ENCODE data around the gene C1orf159. TPM values are rescaled to one million over a fixed set of nuclear protein-coding genes. Genes with fewer than 3 reads are reported as not detected.
A peak's percentile ranks its signal among the peaks of the same experiment; 100 is the strongest.

The C1orf159 gene
- total and polyA plus RNA-seq, 4 donors = 3.9 to 7.0 (median 4.7) TPM

DNA sequence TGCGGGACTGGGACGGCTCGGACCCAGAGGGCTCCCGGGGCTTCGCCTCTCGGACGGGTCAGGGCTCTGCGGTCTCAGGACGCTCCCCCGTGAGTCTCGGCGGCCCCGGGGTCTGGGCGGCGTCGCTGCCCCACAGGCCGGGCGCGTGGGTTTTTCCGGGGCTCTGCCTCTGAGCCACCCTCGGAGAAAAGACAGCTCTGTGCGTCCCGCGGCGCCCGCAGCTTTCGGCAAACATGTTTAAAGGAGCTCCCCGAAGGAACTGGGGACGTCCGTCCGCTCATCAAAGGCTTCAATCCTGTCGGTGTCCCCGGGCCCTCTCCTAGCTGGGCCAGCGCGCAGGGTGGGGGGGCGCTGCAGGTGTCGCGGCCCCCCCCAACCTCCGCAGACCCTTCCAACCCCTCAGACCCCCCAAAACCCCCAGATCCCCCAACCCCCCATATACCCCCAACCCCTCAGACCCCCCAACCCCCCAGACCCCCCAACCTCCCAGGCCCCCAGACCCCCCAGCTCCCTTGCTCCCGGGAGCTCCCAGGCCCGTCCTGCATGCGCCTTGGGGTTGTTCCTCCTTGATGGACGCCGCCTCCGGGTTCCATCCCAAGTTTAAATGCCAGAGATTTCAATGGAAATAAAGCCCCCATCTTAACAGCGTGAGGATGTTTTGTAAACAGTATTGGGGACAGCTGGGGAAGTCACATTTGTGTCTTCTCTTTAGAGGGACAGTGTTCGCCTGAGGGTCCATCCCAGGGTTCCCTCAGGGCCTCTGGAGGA, 996 bp upstream of the C1orf159 start:
- 13% methylated on average over 47 of the region's 47 CpGs for WGBS
- Histone ChIP-seq H3K4me3 (ENCODE audit: low read depth in 1 of 3, low read length in 3 of 3) (peak overlapping the region; percentile 2 to 56 (median 41)), H3K27ac (ENCODE audit: low read depth in 1 of 2, low read length in 2 of 2) (no peak overlapping the region), H3K27me3 (ENCODE audit: control insufficient read depth in 4 of 4, insufficient read depth in 4 of 4, low read length in 3 of 4) (no peaks in the 10 kb centered on the region), H3K4me1 (ENCODE audit: control insufficient read depth in 4 of 4, insufficient read depth in 4 of 4, low read length in 3 of 4) (peaks cover 6 to 12% (median 6%) of the 10 kb centered on the region in 4 donors), H3K9ac (ENCODE audit: low read depth in 1 of 2, low read length in 2 of 2) (no peak overlapping the region), H3K36me3 (ENCODE audit: control insufficient read depth in 4 of 4, insufficient read depth in 3 of 4, low read depth in 1 of 4, low read length in 3 of 4) (peaks cover 0 to 4% (median 0%) of the 10 kb centered on the region in 4 donors), H3K9me3 (ENCODE audit: control insufficient read depth in 4 of 4, low read length in 3 of 4) (peaks cover 0 to 4% (median 0%) of the 10 kb centered on the region in 4 donors)
- DNase-seq (ENCODE audit: low spot score) = no peak
- TF ChIP-seq, protein P1, sequence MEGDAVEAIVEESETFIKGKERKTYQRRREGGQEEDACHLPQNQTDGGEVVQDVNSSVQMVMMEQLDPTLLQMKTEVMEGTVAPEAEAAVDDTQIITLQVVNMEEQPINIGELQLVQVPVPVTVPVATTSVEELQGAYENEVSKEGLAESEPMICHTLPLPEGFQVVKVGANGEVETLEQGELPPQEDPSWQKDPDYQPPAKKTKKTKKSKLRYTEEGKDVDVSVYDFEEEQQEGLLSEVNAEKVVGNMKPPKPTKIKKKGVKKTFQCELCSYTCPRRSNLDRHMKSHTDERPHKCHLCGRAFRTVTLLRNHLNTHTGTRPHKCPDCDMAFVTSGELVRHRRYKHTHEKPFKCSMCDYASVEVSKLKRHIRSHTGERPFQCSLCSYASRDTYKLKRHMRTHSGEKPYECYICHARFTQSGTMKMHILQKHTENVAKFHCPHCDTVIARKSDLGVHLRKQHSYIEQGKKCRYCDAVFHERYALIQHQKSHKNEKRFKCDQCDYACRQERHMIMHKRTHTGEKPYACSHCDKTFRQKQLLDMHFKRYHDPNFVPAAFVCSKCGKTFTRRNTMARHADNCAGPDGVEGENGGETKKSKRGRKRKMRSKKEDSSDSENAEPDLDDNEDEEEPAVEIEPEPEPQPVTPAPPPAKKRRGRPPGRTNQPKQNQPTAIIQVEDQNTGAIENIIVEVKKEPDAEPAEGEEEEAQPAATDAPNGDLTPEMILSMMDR (IDR thresholded peaks at IDR 0.05; ENCODE audit: low read depth, low read length, missing input control) = no peak
- TF ChIP-seq RAD21 (IDR thresholded peaks at IDR 0.05) (no peak), HNF4A (conservative IDR thresholded peaks at IDR 0.05) (no peak), TAF1 (conservative IDR thresholded peaks at IDR 0.05) (no peak)
- TF ChIP-seq, protein P2, sequence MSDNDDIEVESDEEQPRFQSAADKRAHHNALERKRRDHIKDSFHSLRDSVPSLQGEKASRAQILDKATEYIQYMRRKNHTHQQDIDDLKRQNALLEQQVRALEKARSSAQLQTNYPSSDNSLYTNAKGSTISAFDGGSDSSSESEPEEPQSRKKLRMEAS (IDR thresholded peaks at IDR 0.05) = no peak
- TF ChIP-seq, protein P3, sequence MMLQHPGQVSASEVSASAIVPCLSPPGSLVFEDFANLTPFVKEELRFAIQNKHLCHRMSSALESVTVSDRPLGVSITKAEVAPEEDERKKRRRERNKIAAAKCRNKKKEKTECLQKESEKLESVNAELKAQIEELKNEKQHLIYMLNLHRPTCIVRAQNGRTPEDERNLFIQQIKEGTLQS (IDR thresholded peaks at IDR 0.05) = no peak

DNA sequence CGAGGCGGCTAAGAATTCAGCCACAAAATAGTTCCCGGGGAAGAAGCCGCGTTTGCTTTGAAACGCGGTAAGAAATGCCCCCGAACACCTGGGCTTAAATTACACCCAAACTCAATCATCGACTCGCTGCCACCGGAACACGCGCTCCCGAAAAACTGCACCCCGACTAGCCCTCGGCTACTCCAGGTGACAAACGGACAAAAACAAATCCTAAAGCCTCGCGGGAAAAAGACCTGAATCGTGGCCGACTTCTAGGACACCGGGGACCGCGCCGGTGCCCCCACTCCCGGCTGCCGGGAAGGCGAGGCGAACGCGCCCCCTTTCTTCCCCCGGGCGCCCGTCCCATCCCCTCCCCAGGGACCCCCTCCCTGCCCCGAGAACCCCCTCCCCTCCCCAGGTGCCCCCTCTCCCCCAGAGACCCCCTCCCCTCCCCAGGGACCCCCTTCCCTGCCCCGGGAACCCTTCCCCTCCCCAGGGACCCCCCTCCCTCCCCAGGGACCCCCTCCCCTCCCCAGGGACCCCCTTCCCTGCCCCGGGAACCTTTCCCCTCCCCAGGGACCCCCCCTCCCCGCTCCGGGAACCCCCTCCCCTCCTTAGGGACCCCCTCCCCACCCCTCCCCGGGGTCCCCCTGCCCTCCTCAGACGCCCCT, 628 bp downstream of the C1orf159 start:
- H3K4me1 ChIP-seq (ENCODE audit: control insufficient read depth in 4 of 4, insufficient read depth in 4 of 4, low read length in 3 of 4) = peaks cover 5 to 10% (median 6%) of the 10 kb centered on the region in 4 donors
- peaks cover 0 to 4% (median 0%) of the 10 kb centered on the region in 4 donors for H3K9me3 ChIP-seq (ENCODE audit: control insufficient read depth in 4 of 4, low read length in 3 of 4)
- H3K27ac ChIP-seq (ENCODE audit: low read depth in 1 of 2, low read length in 2 of 2) = peak overlapping the region in 1 of 2 donors; percentile 70
- no peak overlapping the region for H3K9ac ChIP-seq (ENCODE audit: low read depth in 1 of 2, low read length in 2 of 2)
- H3K27me3 ChIP-seq (ENCODE audit: control insufficient read depth in 4 of 4, insufficient read depth in 4 of 4, low read length in 3 of 4) = no peaks in the 10 kb centered on the region
- H3K4me3 ChIP-seq (ENCODE audit: low read depth in 1 of 3, low read length in 3 of 3) = peak overlapping the region; percentile 72 to 95 (median 84)
- DNase-seq (ENCODE audit: low spot score) = peak; percentile 35
- 10% methylated on average over 41 of the region's 41 CpGs for WGBS
- peaks cover 0 to 4% (median 0%) of the 10 kb centered on the region in 4 donors for H3K36me3 ChIP-seq (ENCODE audit: control insufficient read depth in 4 of 4, insufficient read depth in 3 of 4, low read depth in 1 of 4, low read length in 3 of 4)
- TF ChIP-seq TAF1 (conservative IDR thresholded peaks at IDR 0.05) (no peak), GABPA (IDR thresholded peaks at IDR 0.05 in 1 of 2, conservative IDR thresholded peaks at IDR 0.05 in 1 of 2) (no peak), FOXA2 (IDR thresholded peaks at IDR 0.05) (no peak), HNF4G (IDR thresholded peaks at IDR 0.05) (no peak), RXRA (IDR thresholded peaks at IDR 0.05) (no peak), JUND (IDR thresholded peaks at IDR 0.05) (no peak), HNF4A (conservative IDR thresholded peaks at IDR 0.05) (no peak), FOXA1 (IDR thresholded peaks at IDR 0.05) (no peak), RAD21 (IDR thresholded peaks at IDR 0.05) (no peak)
- TF ChIP-seq, protein P2 (IDR thresholded peaks at IDR 0.05) = no peak
- TF ChIP-seq, protein P4, sequence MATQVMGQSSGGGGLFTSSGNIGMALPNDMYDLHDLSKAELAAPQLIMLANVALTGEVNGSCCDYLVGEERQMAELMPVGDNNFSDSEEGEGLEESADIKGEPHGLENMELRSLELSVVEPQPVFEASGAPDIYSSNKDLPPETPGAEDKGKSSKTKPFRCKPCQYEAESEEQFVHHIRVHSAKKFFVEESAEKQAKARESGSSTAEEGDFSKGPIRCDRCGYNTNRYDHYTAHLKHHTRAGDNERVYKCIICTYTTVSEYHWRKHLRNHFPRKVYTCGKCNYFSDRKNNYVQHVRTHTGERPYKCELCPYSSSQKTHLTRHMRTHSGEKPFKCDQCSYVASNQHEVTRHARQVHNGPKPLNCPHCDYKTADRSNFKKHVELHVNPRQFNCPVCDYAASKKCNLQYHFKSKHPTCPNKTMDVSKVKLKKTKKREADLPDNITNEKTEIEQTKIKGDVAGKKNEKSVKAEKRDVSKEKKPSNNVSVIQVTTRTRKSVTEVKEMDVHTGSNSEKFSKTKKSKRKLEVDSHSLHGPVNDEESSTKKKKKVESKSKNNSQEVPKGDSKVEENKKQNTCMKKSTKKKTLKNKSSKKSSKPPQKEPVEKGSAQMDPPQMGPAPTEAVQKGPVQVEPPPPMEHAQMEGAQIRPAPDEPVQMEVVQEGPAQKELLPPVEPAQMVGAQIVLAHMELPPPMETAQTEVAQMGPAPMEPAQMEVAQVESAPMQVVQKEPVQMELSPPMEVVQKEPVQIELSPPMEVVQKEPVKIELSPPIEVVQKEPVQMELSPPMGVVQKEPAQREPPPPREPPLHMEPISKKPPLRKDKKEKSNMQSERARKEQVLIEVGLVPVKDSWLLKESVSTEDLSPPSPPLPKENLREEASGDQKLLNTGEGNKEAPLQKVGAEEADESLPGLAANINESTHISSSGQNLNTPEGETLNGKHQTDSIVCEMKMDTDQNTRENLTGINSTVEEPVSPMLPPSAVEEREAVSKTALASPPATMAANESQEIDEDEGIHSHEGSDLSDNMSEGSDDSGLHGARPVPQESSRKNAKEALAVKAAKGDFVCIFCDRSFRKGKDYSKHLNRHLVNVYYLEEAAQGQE (IDR thresholded peaks at IDR 0.05) = no peak

Measured in liver (tissue), 9 donors.